HG02678 (cell line): ENCODE measurements around the gene NCEH1.
"Not testable (repeated sequence)": the region's sequence is repeated elsewhere in the genome, so short reads cannot be mapped to it uniquely, and the experiment has no call there.

Source experiments
- ATAC-seq: cut with Tn5 transposase; IDR thresholded peaks from one replicate; pipeline ENCODE4 v1.9.1; 2021; ENCODE audit warnings: mild to moderate bottlenecking, moderate library complexity; ENCODE audit not compliant: unreplicated experiment

NCEH1 gene

GRCh38 chr3:172679599-172679998 lies 31.3 kb downstream of the NCEH1 start:
- no peak for ATAC-seq

GRCh38 chr3:172678068-172678467 lies 32.8 kb downstream of the NCEH1 start:
- no peak for ATAC-seq

- ATAC-seq: no peak
Observed at GRCh38 chr3:172676196-172676922, 34.5 kb downstream of the NCEH1 start.

GRCh38 chr3:172675441-172676193 lies 35.2 kb downstream of the NCEH1 start:
- ATAC-seq: no peak

- ATAC-seq: peak; percentile 82
Observed at GRCh38 chr3:172673210-172673679, 37.6 kb downstream of the NCEH1 start.

- no peak for ATAC-seq
Observed at GRCh38 chr3:172669021-172669420, 41.8 kb downstream of the NCEH1 start.

GRCh38 chr3:172666873-172667694 lies 43.8 kb downstream of the NCEH1 start:
- ATAC-seq: peak; percentile 90

- ATAC-seq: no peak
Observed at GRCh38 chr3:172666181-172666872, 44.5 kb downstream of the NCEH1 start.

GRCh38 chr3:172665510-172665909 lies 45.4 kb downstream of the NCEH1 start:
- ATAC-seq: not testable (repeated sequence)

GRCh38 chr3:172660421-172660820 lies 50.4 kb downstream of the NCEH1 start:
- not testable (repeated sequence) for ATAC-seq

- ATAC-seq: no peak
Observed at GRCh38 chr3:172659246-172660002, 51.4 kb downstream of the NCEH1 start.

- no peak for ATAC-seq
Observed at GRCh38 chr3:172658344-172659245, 52.3 kb downstream of the NCEH1 start.

- ATAC-seq: no peak
Observed at GRCh38 chr3:172656602-172657001, 54.3 kb downstream of the NCEH1 start.

- ATAC-seq: no peak
Observed at GRCh38 chr3:172655388-172655787, 55.5 kb downstream of the NCEH1 start.

- ATAC-seq: no peak
Observed at GRCh38 chr3:172654470-172654869, 56.4 kb downstream of the NCEH1 start.

- ATAC-seq: no peak
Observed at GRCh38 chr3:172653004-172653572, 57.8 kb downstream of the NCEH1 start.

- ATAC-seq: no peak
Observed at GRCh38 chr3:172651936-172652625, 58.8 kb downstream of the NCEH1 start.

GRCh38 chr3:172649987-172650386 lies 60.9 kb downstream of the NCEH1 start:
- no peak for ATAC-seq
